SIG-M5 treated with dmso at 0.1 percent for 504 hours (cell line): Measurements from ENCODE around the gene SLC24A4.
A peak's percentile ranks its signal among the peaks of the same experiment; 100 is the strongest.

ENCODE experiments used
- DNase-seq: peaks from one replicate; lab custom pipeline; 2025; ENCODE audit not compliant: unreplicated experiment; lab: John Stamatoyannopoulos, UW

Gene SLC24A4

GRCh38 chr14:92362781-92363235, 39.8 kb downstream of the SLC24A4 start:
- no peak for DNase-seq

- DNase-seq = no peak
Observed at GRCh38 chr14:92366237-92366636, 43.3 kb downstream of the SLC24A4 start.

GRCh38 chr14:92368001-92368400, 45.0 kb downstream of the SLC24A4 start:
- DNase-seq = no peak

- DNase-seq = no peak
Observed at GRCh38 chr14:92369097-92369496, 46.1 kb downstream of the SLC24A4 start.

- no peak for DNase-seq
Observed at GRCh38 chr14:92372230-92372629, 49.3 kb downstream of the SLC24A4 start.

GRCh38 chr14:92373336-92373735, 50.4 kb downstream of the SLC24A4 start:
- no peak for DNase-seq

GRCh38 chr14:92380131-92380530, 57.2 kb downstream of the SLC24A4 start:
- DNase-seq = no peak

GRCh38 chr14:92380582-92380981, 57.6 kb downstream of the SLC24A4 start:
- no peak for DNase-seq

- peak; percentile 19 for DNase-seq
Observed at GRCh38 chr14:92382677-92383076, 59.7 kb downstream of the SLC24A4 start.

- DNase-seq = no peak
Observed at GRCh38 chr14:92383805-92384204, 60.8 kb downstream of the SLC24A4 start.

GRCh38 chr14:92384461-92385133, 61.6 kb downstream of the SLC24A4 start:
- no peak for DNase-seq

- no peak for DNase-seq
Observed at GRCh38 chr14:92385561-92385960, 62.6 kb downstream of the SLC24A4 start.

GRCh38 chr14:92386165-92386564, 63.2 kb downstream of the SLC24A4 start:
- no peak for DNase-seq

GRCh38 chr14:92386637-92387036, 63.7 kb downstream of the SLC24A4 start:
- DNase-seq = peak; percentile 76

GRCh38 chr14:92387578-92387977, 64.6 kb downstream of the SLC24A4 start:
- DNase-seq = no peak

- no peak for DNase-seq
Observed at GRCh38 chr14:92389598-92390158, 66.7 kb downstream of the SLC24A4 start.

GRCh38 chr14:92391726-92392125, 68.8 kb downstream of the SLC24A4 start:
- DNase-seq = peak; percentile 15

- DNase-seq = no peak
Observed at GRCh38 chr14:92392711-92393110, 69.7 kb downstream of the SLC24A4 start.

GRCh38 chr14:92397150-92397952, 74.4 kb downstream of the SLC24A4 start:
- DNase-seq = no peak

GRCh38 chr14:92397953-92398564, 75.1 kb downstream of the SLC24A4 start:
- DNase-seq = no peak

- DNase-seq = no peak
Observed at GRCh38 chr14:92398888-92399636, 76.1 kb downstream of the SLC24A4 start.
